ENCODE measurements around the gene SCEL.

SCEL gene

DNA sequence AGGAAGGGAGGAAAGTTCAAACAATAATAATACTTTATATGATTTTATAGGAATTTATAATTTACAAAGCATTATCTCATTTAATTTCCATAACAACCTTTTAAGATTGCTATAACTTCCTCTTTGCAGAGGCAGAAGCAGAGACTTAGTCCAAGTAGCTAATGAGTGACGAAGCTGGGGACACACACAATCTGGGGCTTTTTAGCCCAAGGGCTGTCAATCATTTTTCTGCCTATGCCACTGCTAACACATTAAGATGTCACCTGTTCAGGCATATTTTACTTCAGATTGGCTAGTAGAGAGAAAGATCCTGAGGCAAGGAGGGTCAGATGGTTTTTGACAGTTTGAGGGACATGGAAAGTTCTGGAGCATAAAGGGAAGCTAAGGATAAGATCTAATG, 12.6 kb downstream of the SCEL start:
- TF ChIP-seq TAF1 (IDR thresholded peaks at IDR 0.05; ENCODE audit: borderline replicate concordance, insufficient read depth, low read length) (no peak), SIN3A (IDR thresholded peaks at IDR 0.05; ENCODE audit: borderline replicate concordance, insufficient read depth, low read length) (no peak), FOXP2 (optimal IDR thresholded peaks at IDR 0.05; ENCODE audit: borderline replicate concordance, extremely low read depth, extremely low read length, insufficient read depth) (no peak), POLR2AphosphoS5 (IDR thresholded peaks at IDR 0.05; ENCODE audit: low read depth, low read length) (no peak), REST (IDR thresholded peaks at IDR 0.05; ENCODE audit: insufficient read depth in 1 of 2, low read depth in 2 of 2, low read length in 2 of 2) (no peak)

DNA sequence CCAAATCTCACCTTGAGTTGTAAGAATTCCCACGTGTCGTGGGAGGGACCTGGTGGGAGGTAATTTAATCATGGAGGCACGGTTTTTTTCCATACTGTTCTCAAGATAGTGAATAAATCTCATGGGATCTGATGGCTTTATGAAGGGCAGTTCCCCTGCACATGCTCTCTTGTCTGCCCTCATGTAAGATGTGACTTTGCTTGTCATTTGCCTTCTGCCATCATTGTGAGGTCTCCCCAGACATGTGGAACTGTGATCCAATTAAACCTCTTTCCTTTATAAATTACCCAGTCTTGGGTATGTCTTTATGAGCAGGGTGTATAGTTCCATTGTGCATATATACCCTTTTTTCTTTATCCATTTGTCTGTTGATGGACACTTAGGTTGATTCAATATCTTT, 13.1 kb downstream of the SCEL start:
- TF ChIP-seq POLR2AphosphoS5 (IDR thresholded peaks at IDR 0.05; ENCODE audit: low read depth, low read length) (no peak), TAF1 (IDR thresholded peaks at IDR 0.05; ENCODE audit: borderline replicate concordance, insufficient read depth, low read length) (no peak), REST (IDR thresholded peaks at IDR 0.05; ENCODE audit: insufficient read depth in 1 of 2, low read depth in 2 of 2, low read length in 2 of 2) (no peak), FOXP2 (optimal IDR thresholded peaks at IDR 0.05; ENCODE audit: borderline replicate concordance, extremely low read depth, extremely low read length, insufficient read depth) (no peak), SIN3A (IDR thresholded peaks at IDR 0.05; ENCODE audit: borderline replicate concordance, insufficient read depth, low read length) (no peak)

- no peak for TF ChIP-seq TAF1 (IDR thresholded peaks at IDR 0.05; ENCODE audit: borderline replicate concordance, insufficient read depth, low read length)
- no peak for TF ChIP-seq POLR2AphosphoS5 (IDR thresholded peaks at IDR 0.05; ENCODE audit: low read depth, low read length)
- TF ChIP-seq REST (IDR thresholded peaks at IDR 0.05; ENCODE audit: insufficient read depth in 1 of 2, low read depth in 2 of 2, low read length in 2 of 2) = no peak
- TF ChIP-seq SIN3A (IDR thresholded peaks at IDR 0.05; ENCODE audit: borderline replicate concordance, insufficient read depth, low read length) = no peak
- TF ChIP-seq FOXP2 (optimal IDR thresholded peaks at IDR 0.05; ENCODE audit: borderline replicate concordance, extremely low read depth, extremely low read length, insufficient read depth) = no peak
Measured at GRCh38 chr13:77554069-77554468, 18.6 kb downstream of the SCEL start.

- TF ChIP-seq TAF1 (IDR thresholded peaks at IDR 0.05; ENCODE audit: borderline replicate concordance, insufficient read depth, low read length) = no peak
- TF ChIP-seq FOXP2 (optimal IDR thresholded peaks at IDR 0.05; ENCODE audit: borderline replicate concordance, extremely low read depth, extremely low read length, insufficient read depth) = no peak
- no peak for TF ChIP-seq REST (IDR thresholded peaks at IDR 0.05; ENCODE audit: insufficient read depth in 1 of 2, low read depth in 2 of 2, low read length in 2 of 2)
- TF ChIP-seq POLR2AphosphoS5 (IDR thresholded peaks at IDR 0.05; ENCODE audit: low read depth, low read length) = no peak
- no peak for TF ChIP-seq SIN3A (IDR thresholded peaks at IDR 0.05; ENCODE audit: borderline replicate concordance, insufficient read depth, low read length)
Measured at GRCh38 chr13:77555246-77555645, 19.7 kb downstream of the SCEL start.

GRCh38 chr13:77558016-77558415, 22.5 kb downstream of the SCEL start:
- no peak for TF ChIP-seq TAF1 (IDR thresholded peaks at IDR 0.05; ENCODE audit: borderline replicate concordance, insufficient read depth, low read length)
- no peak for TF ChIP-seq POLR2AphosphoS5 (IDR thresholded peaks at IDR 0.05; ENCODE audit: low read depth, low read length)
- TF ChIP-seq FOXP2 (optimal IDR thresholded peaks at IDR 0.05; ENCODE audit: borderline replicate concordance, extremely low read depth, extremely low read length, insufficient read depth) = no peak
- TF ChIP-seq SIN3A (IDR thresholded peaks at IDR 0.05; ENCODE audit: borderline replicate concordance, insufficient read depth, low read length) = no peak

All from PFSK-1 (cell line).